A673 (cell line): ENCODE data around the gene TMEM131L.

Experiments
- EZH2 ChIP-seq: fragments of 200-600 bp; sonication (generic); IDR thresholded peaks from 2 replicates; pipeline ENCODE4 v1.6.1; 2017; ENCODE audit warnings: borderline replicate concordance, low read depth, mild to moderate bottlenecking, mixed read lengths, antibody characterized with exemption, low read length; ENCODE audit not compliant: poor library complexity, severe bottlenecking
- TF ChIP-seq, protein P1 (sequence below): fragments of 300-800, 200-600 bp; sonication (generic); conservative IDR thresholded peaks from 2 replicates; pipeline ENCODE4 v1.5.1; 2017; ENCODE audit warnings: low read depth, mild to moderate bottlenecking, antibody characterized with exemption, low read length, moderate library complexity, mixed read lengths

- TF ChIP-seq, protein P1, sequence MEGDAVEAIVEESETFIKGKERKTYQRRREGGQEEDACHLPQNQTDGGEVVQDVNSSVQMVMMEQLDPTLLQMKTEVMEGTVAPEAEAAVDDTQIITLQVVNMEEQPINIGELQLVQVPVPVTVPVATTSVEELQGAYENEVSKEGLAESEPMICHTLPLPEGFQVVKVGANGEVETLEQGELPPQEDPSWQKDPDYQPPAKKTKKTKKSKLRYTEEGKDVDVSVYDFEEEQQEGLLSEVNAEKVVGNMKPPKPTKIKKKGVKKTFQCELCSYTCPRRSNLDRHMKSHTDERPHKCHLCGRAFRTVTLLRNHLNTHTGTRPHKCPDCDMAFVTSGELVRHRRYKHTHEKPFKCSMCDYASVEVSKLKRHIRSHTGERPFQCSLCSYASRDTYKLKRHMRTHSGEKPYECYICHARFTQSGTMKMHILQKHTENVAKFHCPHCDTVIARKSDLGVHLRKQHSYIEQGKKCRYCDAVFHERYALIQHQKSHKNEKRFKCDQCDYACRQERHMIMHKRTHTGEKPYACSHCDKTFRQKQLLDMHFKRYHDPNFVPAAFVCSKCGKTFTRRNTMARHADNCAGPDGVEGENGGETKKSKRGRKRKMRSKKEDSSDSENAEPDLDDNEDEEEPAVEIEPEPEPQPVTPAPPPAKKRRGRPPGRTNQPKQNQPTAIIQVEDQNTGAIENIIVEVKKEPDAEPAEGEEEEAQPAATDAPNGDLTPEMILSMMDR = no peak
- TF ChIP-seq EZH2 = no peak
Observed at GRCh38 chr4:153440475-153440874, 25.7 kb upstream of the TMEM131L start.
